NCI-H748 treated with DMSO at 0.1 percent for 48 hours (cell line): ENCODE data around the gene NAMPT.
"Not testable (repeated sequence)": the region's sequence is repeated elsewhere in the genome, so short reads cannot be mapped to it uniquely, and the experiment has no call there.

Source experiments
- DNase-seq: peaks from one replicate; lab custom pipeline; 2025; lab: John Stamatoyannopoulos, UW

The NAMPT gene

DNA sequence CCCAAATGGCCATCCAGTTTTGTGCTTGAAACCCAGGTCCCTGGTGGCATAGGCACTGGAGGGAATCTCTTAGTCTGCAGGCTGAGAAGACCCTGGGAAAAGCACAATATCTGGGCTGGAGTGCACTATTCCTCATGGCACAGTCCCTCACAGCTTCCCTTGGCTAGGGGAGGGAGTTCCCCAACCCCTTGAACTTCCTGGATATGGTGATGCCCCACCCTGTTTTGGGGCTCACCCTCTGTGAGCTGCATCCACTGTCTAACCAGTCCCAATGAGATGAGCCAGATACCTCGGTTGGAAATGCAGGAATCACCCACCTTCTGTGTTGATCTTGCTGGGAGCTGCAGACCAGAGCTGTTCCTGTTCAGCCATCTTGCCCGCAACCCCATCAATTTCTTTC, 19.8 kb upstream of the NAMPT start:
- DNase-seq = no peak

- DNase-seq = not testable (repeated sequence)
These were observed 13.8 kb upstream of the NAMPT start for GRCh38 chr7:106298631-106299030.

GRCh38 chr7:106298155-106298554, 13.4 kb upstream of the NAMPT start:
- DNase-seq = not testable (repeated sequence)

DNA sequence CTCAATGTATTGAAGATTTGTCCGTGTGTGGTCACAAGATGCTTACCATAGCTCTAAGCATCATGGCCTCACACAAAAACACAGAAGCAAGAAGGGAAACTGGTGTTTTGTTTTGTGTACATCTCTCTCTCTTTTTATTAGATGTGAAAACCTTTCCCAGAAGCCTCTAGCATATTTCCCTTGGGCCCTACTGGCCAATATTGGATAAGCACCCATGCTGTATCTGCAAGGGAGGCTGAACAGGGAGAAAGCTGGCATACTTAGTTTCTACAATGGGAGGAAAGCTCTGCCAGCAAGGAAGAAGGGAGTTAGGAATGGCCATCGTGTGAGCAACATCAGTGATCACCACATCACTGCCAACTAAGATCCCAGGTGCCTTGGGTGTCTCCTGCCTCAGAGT, 9.6 kb upstream of the NAMPT start:
- no peak for DNase-seq

DNA sequence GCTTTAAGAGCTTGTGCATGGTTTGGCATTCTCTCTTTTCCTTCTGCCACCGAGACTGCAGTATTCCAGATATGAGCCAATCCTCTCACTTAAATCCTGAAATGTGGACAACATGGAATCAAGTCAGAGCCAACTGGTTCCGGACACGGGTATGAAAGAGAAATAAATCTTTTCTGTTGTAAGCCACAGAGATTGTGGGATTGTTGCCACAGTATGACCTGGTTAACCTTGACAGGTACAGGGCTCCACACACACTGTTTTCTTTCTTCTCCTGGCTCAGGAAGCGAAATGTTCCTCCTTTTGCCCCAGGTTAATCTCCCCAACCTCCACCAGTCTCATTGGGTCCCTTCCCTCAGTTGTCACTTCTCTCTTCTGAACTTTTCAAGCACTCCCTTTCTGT, 6.5 kb upstream of the NAMPT start:
- no peak for DNase-seq

GRCh38 chr7:106290319-106290718, 5.5 kb upstream of the NAMPT start:
- DNase-seq = no peak

DNA sequence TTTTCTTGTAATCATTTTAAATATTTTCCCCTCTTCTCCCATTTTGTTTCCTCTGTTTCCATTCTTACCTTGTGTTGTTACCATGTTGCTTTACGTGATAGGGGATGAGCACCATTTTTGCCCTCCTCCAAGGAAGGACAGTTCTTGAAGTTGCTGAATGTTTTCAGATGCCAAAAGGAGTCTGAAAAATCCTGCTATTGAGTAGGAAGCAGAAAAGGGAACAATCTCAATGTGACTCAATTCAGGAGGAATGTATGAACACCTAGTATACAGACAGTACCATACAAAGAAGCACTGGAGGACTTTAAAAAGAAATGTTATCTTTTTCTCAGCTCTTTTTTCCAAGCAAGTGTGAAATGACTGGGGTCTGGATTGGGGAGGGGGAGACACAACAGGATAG, 5.1 kb upstream of the NAMPT start:
- DNase-seq = no peak

DNA sequence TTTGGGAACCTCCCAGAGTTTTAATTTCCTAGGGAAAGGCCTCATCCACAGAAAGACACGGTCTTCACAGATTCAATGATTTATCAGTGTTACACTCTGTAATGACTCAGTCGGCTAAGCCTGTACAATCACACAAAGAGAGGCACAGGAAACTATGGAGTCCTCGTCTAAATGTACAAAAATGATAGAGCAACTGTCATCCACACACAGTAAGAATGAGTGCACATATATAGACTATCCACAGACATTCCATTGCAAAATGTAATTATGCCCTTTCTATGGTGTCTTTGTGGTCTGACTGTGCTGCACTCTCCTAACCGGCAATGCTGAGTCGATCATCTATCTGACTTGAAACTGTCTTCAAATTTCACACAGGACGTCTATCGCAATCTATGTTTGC, 3.5 kb upstream of the NAMPT start:
- no peak for DNase-seq

- no peak for DNase-seq
These were observed 3.0 kb upstream of the NAMPT start for GRCh38 chr7:106287786-106288185.

DNA sequence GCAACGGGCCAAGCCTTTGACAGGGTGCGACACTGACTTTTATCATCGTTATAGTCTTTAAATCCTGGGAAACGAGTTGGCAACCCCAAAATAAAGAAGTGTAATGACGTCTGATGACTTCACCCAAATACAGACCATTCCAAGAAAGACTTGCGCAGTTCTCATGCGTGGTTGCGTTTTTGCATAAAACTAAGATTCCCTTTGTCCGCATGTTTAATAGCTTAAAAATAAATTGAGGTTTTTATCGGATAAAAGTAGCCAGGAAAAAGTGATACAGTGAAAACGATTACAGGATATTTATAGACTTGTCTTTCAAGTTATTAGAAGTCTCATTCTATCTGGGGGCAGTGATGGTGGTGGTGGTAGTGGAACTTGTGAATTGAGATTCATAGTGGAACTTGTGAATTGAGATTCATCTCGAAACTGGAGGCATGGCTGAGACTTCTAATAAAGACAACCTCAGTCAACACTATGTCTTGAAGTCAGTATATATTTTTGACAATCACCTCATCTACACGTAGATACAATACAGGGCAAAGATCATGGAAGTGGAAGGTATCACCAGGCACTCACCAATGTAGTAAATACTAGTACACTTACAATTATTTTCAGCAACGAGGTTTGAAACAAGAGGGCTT, 1.2 kb upstream of the NAMPT start:
- no peak for DNase-seq

GRCh38 chr7:106285051-106285854, 470 bp upstream of the NAMPT start:
- DNase-seq = peak; percentile 99

DNA sequence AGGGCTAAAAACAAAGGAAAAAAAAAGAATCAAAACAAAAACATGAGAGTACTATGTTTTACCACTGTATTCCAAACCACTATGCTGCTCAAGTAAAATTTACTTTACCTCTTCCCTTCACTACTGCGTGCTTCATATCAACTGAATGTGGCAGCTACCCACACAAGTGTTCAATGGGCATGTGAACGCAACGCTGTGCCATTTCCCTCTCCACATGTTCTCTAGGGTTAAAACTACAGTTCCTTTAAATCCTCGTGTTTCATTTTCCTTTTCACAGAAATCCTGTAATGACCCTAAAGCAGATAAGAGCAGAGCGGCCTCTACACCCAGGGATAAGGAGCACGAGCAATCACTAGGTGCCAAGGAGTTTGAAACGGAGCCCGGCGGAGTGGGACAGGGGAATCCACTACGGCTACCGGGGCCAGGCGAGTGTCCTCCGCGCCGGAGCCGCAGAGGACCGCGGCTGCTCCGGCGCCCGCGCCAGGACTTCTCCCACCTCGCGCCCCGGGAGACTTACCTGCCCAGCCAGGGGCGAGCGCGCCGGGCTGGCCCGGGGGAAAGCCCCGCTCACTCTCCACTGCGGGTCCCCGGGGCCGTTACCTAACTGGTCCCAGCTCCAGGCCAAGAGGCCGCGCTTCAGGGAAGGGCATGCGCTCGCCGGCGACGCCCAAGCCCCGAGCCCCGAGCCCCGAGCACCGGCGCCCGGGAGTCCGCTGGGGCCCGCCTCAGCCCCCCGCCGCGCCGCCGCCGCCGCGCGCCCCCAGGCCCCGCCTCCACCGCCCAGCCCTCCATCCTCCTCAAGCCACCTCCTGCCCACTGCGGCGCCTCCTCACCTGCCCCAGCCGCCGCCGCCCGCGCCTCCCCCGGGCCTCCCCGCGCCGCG, 711 bp downstream of the NAMPT start:
- DNase-seq = peak; percentile 42

DNA sequence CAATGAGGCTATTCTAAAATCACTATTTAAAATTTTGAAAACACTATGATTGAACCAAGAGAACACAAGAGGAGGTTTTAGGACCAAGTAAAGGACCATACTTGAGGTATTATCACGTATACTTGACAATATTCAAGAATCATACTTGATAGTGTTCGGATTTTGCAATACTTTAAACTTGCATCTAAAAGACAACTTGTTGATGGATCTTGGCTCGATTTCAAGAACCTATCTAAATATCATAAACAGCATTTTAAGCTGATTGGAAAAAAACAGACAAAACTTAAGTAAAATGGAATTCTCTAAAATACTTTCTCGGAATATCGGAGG, 1.3 kb downstream of the NAMPT start:
- DNase-seq = no peak

DNA sequence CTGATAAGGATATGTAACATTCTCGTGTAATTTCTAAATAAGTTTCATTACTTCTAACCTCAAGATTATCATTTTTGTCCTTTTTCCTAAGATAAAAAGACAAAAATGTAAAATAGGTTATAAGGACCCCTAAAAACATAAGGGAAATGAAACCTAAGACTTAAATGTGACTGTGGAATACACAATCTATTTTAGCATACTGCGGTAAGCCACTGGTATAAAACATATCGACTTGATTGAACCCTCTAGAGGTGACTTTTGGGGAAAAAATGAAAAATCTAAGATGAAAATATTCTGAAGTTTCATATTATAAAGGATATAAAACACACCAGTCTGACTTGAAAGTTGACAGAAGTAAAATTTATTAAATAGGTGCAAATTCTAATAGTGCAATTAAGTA, 1.9 kb downstream of the NAMPT start:
- no peak for DNase-seq

- DNase-seq = no peak
These were observed 2.4 kb downstream of the NAMPT start for GRCh38 chr7:106282390-106282789.

- no peak for DNase-seq
These were observed 3.0 kb downstream of the NAMPT start for GRCh38 chr7:106281585-106282318.

DNA sequence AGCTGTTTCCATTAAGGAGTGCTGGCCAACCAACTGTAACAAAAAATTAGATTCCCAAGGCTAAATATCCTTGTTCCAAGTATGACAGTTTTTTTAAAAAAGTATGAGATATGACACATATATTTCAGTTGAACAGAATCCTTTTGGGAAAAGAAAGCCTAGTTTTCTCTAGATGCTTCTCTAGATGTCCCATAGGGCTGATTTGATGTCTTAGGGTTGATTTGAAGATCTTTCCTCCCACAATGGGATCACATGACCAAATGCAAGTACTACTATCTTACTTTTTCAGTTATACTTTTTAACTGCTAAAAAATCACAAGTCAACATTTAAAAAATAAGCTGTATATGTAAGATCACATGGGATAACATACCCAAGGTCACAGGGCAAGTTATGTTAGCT, 3.7 kb downstream of the NAMPT start:
- no peak for DNase-seq

DNA sequence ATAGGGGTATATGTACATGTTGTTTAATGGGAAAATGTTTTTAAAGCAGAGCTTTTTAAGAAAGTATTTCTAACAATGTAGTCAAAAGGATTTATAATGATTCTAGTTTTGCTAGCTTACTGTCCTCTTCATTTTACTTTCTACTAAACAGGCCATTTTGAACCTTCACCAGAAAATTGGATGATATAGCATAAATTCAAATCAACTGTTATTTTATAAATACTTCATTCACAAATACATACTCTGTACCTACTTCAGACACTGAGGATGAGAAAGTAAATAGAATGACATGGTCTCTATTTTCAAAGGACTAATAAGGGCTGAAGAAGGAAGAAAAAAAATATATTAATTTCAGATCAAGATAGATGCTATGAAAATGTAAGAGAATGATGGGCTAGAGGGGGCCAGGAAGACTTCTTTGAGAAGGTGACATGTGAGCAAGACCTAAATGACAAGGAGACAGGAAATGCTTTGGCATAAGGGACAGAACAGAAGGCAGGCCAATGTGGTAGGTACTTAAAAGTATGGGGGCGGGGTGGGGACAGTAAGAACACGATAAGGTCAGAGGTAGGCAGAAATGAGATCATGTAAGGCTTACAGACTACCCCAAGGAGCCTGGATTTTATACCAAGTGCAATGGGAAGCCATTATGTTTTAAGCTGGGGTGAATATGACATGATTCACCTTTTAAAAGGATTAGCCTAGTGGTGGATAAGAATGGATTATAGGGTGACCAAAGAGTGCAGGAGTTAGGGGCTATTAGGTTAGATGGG, 5.2 kb downstream of the NAMPT start:
- DNase-seq = no peak

DNA sequence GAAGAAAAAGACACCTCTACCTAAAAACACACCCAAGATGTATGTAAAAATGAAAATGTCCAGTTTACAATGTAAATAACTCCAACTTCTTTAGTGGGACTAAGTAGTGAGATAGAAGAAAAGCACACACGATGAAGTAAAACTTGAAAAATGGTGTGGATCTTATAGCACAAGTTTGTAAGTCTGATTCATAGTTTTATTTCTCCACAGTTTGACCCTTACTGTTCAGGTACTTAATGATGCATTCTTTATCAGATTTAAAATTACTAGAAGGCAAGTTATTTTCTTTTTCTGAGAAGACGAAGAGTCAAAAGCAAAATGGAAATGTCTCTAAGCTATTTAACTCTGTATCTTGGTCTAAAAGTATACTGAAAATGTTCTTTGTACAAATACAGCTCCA, 6.1 kb downstream of the NAMPT start:
- no peak for DNase-seq

DNA sequence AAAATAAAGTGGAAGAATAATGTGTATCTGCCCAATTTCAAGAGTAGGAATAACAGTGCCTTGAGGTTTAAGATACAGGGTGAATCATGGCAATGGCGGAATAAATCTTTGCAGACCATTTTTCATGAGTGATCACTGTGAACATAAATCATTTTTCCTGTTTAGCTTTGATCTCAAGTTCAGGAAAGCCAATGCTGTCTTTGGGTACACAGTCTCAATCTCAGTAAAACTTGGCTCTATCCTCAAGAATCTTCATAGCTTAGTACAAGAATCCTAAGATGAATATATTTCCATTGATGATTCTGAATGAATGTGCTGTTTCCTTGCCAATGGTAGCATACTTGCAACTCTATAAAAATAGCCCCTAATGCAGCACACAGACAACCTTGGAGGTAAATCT, 6.8 kb downstream of the NAMPT start:
- no peak for DNase-seq

DNA sequence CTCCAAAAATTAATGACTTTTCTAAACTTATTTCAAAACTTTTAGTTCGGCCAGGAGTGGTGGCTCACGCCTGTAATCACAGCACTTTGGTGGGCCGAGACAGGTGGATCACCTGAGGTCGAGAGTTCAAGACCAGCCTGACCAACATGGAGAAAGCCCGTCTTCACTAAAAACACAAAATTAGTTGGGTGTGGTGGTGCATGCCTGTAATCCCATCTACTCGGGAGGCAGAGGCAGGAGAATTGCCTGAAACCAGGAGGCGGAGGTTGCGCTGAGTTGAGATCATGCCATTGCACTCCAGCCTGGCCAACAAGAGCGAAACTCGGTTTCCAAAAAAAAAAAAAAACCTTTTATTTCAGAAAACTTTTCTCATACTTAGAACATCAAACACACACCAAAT, 8.3 kb downstream of the NAMPT start:
- DNase-seq = no peak
